Neural cell (in vitro differentiated cells): Measurements from ENCODE around the gene AKR1C4. TPM values are rescaled to one million over a fixed set of nuclear protein-coding genes. Genes with fewer than 3 reads are reported as not detected.

Source experiments
- H2AFZ ChIP-seq: fragments of 200-600, 300-800 bp; sonication (generic), shearing (Covaris generic); 2 replicates; pipeline ENCODE4 v1.6.0; 2014; ENCODE audit warnings: low read depth, mild to moderate bottlenecking, antibody characterized with exemption, low read length, moderate library complexity
- H3F3A ChIP-seq: fragments of 200-600 bp; shearing (Covaris generic); 2 replicates; pipeline ENCODE4 v1.6.1; 2016; ENCODE audit warnings: mild to moderate bottlenecking, moderate library complexity, mixed read lengths, antibody characterized with exemption, low read length; ENCODE audit not compliant: insufficient read depth, poor library complexity, severe bottlenecking
- H3K27ac ChIP-seq: fragments of 200-600, 300-800 bp; sonication (generic), shearing (Covaris generic); 2 replicates; pipeline ENCODE4 v1.5.1; 2014; ENCODE audit warnings: mild to moderate bottlenecking, low read length, moderate library complexity
- H3K27me3 ChIP-seq: fragments of 300-800, 200-600 bp; sonication (generic), shearing (Covaris generic); 2 replicates; pipeline ENCODE4 v1.6.0; 2014; ENCODE audit warnings: mild to moderate bottlenecking, low read depth, low read length, moderate library complexity; ENCODE audit not compliant: insufficient read depth
- H3K36me3 ChIP-seq: fragments of 300-800, 200-600 bp; sonication (generic), shearing (Covaris generic); 2 replicates; pipeline ENCODE4 v1.5.1; 2014; ENCODE audit warnings: mild to moderate bottlenecking, antibody characterized with exemption, low read length, moderate library complexity; ENCODE audit not compliant: insufficient read depth
- H3K4me2 ChIP-seq: fragments of 300-800, 200-600 bp; sonication (generic), shearing (Covaris generic); 2 replicates; pipeline ENCODE4 v1.6.0; 2014; ENCODE audit warnings: mild to moderate bottlenecking, low read length
- H3K4me3 ChIP-seq: fragments of 300-800, 200-600 bp; sonication (generic), shearing (Covaris generic); 2 replicates; pipeline ENCODE4 v1.5.1; 2014; ENCODE audit warnings: mild to moderate bottlenecking, low read length, moderate library complexity
- H3K79me2 ChIP-seq: fragments of 200-600 bp; shearing (Covaris generic); replicated peaks from 2 replicates; pipeline ENCODE4 v1.6.0; 2014; ENCODE audit warnings: mild to moderate bottlenecking, low read length, moderate library complexity; ENCODE audit not compliant: insufficient read depth
- H3K9ac ChIP-seq: fragments of 300-800, 200-600 bp; sonication (generic), shearing (Covaris generic); 2 replicates; pipeline ENCODE4 v1.6.1; 2016; ENCODE audit warnings: mild to moderate bottlenecking, low read length, mixed read lengths
- H3K9me2 ChIP-seq: fragments of 200-600 bp; shearing (Covaris generic); 2 replicates; pipeline ENCODE4 v1.6.1; 2016; ENCODE audit warnings: mild to moderate bottlenecking, low read length, mixed read lengths; ENCODE audit not compliant: insufficient read depth
- H3K9me3 ChIP-seq: fragments of 200-600, 300-800 bp; sonication (generic), shearing (Covaris generic); 2 replicates; pipeline ENCODE4 v1.6.1; 2016; ENCODE audit warnings: mild to moderate bottlenecking, mixed run types, low read length, moderate library complexity, mixed read lengths
- H4K20me1 ChIP-seq: fragments of 200-600 bp; shearing (Covaris generic); 2 replicates; pipeline ENCODE4 v1.6.1; 2016; ENCODE audit warnings: mild to moderate bottlenecking, mixed run types; ENCODE audit not compliant: insufficient read depth
- EP300 ChIP-seq: fragments of 450-650 bp; conservative IDR thresholded peaks from 2 replicates; pipeline ENCODE4 v1.6.1; 2014; ENCODE audit warnings: antibody characterized with exemption, mild to moderate bottlenecking, moderate library complexity; ENCODE audit not compliant: poor library complexity, severe bottlenecking
- polyA plus RNA-seq: library from polyadenylated mRNA; depleted of rRNA; stranded (reverse); fragments of >200 nt; gene quantifications from 2 replicates; pipeline ENCODE4 v1.2.3, GENCODE V29; 2014

Gene AKR1C4
- polyA plus RNA-seq, 1 donor from 2014 or later, result not detected

DNA sequence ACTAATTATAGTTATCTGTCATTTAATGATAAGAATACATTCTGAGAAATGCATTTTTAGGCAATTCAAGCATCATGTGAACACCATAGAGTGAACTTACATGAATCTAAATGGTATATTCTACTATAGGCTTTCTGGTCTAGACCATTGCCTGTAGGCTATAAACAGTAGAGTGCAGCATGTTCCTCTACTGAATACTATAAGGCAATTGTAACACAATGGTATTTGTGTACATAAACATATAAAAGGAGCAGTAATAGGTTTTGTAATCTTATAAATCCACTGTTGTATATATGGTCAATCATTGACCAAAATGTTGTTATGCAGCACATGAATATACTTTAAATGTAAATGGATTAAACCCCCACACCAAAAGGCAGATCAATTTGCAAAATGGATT is 71.6 kb downstream of the AKR1C4 start:
- no peaks in the 10 kb centered on the region for H3K79me2 ChIP-seq
- H3K9me3 ChIP-seq, result no peaks in the 10 kb centered on the region
- no peaks in the 10 kb centered on the region for H3K9me2 ChIP-seq
- no peak overlapping the region for H2AFZ ChIP-seq
- no peak overlapping the region for H3K9ac ChIP-seq
- H3F3A ChIP-seq, result no peaks in the 10 kb centered on the region
- H3K36me3 ChIP-seq, result no peaks in the 10 kb centered on the region
- no peaks in the 10 kb centered on the region for H4K20me1 ChIP-seq
- no peak overlapping the region for H3K4me2 ChIP-seq
- H3K27ac ChIP-seq, result no peak overlapping the region
- TF ChIP-seq EP300, result no peak
- H3K27me3 ChIP-seq, result no peaks in the 10 kb centered on the region
- H3K4me3 ChIP-seq, result no peak overlapping the region

Other genes with a start within 250 kb of the AKR1C4 start
- 183 and 228 TPM in 2 replicates for gene AKR1C1, start 233.4 kb upstream of the AKR1C4 start, polyA plus RNA-seq
- 162 and 170 TPM in 2 replicates for gene AKR1C2, start 193.0 kb upstream of the AKR1C4 start, polyA plus RNA-seq
- 1.7 and 2.7 TPM in 2 replicates for gene AKR1C3, start 102.4 kb upstream of the AKR1C4 start, polyA plus RNA-seq
- gene AKR1C8, start 11.7 kb upstream of the AKR1C4 start, polyA plus RNA-seq, result 0.54 TPM in 1 of 2 replicates, not detected in the other
- gene UCN3, start 168.1 kb downstream of the AKR1C4 start, polyA plus RNA-seq, result not detected in 2 replicates
- not detected in 2 replicates for gene TUBAL3, start 208.0 kb downstream of the AKR1C4 start, polyA plus RNA-seq
- gene NET1, start 215.7 kb downstream of the AKR1C4 start, polyA plus RNA-seq, result 6.2 and 8.0 TPM in 2 replicates